C1 segment of cervical spinal cord (tissue), 14 donors: ENCODE data around the gene MGAT5.

Experiments used
- DNase-seq, 14 donors: peaks; one replicate each; lab custom pipeline; 2025; lab: John Stamatoyannopoulos, UW

The MGAT5 gene

GRCh38 chr2:134231301-134231964 lies 22.4 kb upstream of the MGAT5 start:
- no peak for DNase-seq

DNA sequence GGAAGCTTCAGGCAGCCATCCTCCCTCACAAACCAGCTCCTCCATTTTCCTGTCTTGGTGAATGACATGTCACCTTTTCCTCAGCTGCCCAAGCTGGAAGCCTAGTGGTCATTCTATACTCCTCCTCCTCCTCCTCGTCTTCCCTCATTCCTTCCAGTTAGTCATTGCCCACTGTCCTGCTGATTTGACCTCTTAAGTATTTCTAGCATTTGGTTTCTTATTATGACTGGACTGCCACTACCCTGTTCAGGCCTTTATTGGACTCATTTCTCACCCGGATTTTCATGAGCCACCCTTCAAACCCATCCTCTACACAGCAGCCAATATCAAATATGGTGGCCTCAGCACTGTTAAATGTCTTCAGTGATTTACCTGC lies 21.9 kb upstream of the MGAT5 start:
- DNase-seq, result no peak

DNA sequence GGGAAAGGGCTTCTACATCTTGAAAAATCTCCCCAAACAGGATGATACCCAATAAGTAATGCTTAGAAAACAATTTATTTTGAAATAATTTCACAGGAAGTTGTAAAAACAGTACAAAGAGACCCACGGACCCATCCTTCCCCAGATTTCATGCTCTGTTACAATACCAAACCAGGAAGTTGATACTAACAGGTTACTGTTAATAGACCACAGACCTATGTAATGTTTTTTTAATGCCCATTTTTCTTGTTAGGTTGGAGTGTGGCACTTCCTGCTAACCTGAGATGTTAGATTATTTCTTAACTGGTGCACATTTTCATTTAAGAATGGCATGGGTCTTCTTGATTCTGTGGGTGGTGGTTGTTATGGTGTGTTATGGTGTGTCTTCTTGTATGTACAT lies 21.4 kb upstream of the MGAT5 start:
- DNase-seq, result no peak

DNA sequence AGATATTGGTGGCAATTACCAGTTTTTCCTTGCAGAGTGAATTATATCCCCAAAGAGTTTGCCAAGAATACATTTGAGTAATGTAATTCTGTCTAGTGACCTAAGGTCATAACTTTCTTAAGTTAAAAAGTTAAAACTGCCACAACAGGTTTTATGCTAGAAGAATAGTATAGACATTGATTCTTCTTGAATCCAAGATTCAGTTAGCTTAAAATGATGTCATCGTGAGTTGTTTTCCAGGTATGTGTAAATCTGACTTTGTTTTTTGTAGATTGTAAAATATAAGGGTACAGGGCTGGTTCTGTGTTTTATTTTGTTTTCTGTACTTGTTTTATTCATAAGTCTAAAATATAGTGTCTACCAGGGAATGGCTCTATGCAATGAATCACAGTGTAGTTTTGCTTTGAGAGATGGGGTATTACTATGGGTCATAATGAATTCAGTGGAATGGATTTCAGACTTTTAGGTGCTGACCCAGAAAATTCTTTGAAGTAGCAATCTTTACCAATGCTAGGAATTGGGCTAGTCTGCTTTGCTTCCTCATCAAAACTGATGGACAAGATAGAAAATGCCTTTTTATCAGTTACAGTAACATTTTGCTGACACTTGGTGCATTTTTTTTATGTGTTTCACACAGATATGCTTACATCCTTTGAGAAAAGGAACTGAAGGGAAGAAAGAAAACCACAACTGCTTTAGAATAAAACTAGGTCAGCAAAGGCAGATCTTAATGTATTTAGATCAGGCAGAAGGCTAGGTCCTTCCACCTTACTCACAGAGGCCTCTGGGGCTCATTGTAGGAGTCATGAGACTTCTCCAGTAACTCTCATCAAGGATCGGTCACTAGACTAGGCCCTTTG lies 20.8 kb upstream of the MGAT5 start:
- DNase-seq, result no peak

DNA sequence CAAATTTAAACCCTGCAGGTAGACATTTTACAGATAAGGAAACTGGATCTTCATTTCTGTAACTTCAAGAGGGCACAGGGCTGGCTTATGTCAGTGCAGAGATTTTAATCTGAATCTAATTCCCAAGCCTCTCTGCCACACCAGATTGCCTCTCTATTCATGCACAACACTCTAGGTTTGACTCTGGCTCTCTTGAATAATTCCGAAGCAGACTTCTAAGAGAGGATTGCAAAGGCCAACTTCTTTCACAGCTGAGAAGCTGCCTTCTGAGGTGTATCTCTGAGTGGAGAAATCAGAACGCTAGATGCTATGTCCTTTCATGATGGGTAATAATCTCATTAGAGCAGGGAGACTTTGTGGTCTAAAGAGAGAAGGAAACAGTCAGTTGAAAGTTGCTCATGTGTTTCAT lies 20.1 kb upstream of the MGAT5 start:
- DNase-seq, result no peak

DNA sequence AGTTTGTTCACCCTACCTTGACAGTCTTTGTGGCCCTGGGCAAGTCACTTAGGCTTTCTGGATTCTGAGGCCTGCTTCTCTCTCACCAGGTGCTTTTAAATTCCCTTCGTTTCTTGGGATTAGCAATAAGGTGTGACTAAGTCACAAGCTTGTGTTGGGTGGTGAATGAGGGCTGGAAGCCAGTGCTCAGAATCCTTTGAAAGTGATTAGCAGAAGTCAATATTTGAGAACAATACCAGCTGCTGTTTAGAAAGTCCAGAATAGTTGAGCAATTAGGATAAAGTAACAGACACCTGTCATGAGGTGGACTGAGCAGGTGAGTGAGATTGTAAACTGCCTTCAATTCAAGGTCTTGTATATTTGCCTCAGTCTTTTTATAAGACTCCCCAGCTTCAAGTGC lies 19.3 kb upstream of the MGAT5 start:
- no peak for DNase-seq

- no peak for DNase-seq
These were observed 18.2 kb upstream of the MGAT5 start for GRCh38 chr2:134235510-134236144.

DNA sequence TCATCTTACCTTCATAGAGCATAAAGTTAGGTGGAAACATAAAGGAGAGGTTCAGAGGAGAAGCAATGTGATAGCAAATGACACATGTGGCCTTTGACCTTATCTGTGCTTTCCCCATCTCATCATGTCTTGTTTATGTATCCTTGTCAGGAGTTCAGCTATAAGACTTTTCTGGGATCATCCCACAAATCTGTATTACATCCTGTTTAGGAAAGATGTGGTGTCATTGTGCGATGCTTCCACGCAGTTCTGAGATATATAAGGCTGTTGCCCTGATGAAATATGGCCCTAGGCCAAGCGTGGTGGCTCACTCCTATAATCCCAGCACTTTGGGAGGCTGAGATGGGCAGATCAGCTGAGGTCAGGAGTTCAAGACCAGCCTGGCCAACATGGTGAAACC lies 15.5 kb upstream of the MGAT5 start:
- no peak for DNase-seq

GRCh38 chr2:134240061-134240460 lies 13.8 kb upstream of the MGAT5 start:
- no peak for DNase-seq

- DNase-seq, result no peak
These were observed 12.0 kb upstream of the MGAT5 start for GRCh38 chr2:134241911-134242310.

- DNase-seq, result no peak
These were observed 10.6 kb upstream of the MGAT5 start for GRCh38 chr2:134243244-134243643.

DNA sequence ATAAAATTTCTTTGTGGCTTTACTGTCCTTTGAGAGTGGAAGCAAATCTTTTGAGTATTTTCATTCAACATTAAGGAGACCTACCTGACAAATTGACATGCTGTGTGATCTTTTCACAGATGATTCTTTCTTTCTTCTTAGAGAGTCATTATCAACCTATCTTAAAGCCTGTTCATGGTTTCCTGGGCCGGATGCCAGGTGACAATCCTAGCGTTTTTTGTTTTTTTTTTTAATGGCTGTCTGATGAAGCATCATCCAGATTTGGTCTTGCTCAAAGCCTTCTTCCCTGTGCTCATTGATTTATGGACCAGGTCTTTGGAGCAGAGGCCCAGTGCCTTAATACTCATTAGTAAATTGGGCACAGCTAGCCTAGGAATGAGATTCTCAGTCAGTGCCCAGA lies 9.8 kb upstream of the MGAT5 start:
- DNase-seq, result no peak

DNA sequence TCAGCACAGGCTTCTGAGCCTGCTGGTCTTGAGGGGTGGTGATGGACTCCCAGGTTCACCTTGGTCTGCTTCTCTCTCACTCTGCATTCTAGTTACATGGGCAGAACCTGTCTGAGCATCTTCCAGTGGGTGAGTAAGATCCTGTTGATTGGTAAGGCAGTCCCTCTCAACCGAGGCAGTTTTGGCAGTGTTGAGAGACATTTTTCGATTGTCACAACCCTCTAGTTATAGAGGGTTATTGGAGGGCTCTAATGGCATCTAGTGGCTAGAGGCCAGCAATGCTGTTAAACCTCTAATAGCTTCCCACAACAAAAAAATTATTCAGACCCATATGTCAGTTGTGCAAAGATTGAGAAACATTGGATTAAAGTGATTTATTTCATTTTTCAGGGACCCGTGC lies 9.3 kb upstream of the MGAT5 start:
- DNase-seq, result no peak

DNA sequence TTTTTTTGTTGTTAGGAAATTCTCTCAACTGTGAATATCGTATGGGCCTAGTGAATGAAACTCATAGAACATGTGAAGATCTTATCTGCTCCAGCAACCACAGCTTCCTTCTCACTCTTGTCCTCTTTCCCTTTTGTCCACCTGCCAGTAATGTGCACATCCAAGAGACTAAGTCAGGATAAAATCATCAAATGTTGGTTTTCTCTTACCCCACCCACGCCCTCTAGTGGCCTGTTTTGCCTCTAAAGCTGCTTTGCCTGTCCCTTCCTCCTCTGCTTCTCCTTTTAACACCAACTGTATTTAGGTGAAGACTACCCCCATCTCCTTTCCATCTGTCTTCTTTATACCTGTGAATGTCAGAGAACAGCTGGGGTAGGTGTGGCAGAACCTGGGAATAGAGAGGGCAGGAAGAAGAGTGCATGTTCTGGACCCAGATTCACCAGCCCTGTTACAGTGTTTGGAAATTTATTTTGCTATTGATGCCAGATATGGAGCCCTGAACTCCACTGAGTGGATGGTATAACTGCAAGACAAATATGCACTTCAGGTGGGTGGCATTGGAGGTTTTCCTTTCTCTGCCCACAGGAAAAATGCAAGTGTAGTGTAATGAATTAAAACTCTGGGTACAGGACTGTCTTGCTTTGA lies 8.4 kb upstream of the MGAT5 start:
- DNase-seq, result peak in 12 of 14 donors; percentile 2 to 61 (median 48)

- DNase-seq, result no peak
These were observed 7.6 kb upstream of the MGAT5 start for GRCh38 chr2:134246154-134246874.

DNA sequence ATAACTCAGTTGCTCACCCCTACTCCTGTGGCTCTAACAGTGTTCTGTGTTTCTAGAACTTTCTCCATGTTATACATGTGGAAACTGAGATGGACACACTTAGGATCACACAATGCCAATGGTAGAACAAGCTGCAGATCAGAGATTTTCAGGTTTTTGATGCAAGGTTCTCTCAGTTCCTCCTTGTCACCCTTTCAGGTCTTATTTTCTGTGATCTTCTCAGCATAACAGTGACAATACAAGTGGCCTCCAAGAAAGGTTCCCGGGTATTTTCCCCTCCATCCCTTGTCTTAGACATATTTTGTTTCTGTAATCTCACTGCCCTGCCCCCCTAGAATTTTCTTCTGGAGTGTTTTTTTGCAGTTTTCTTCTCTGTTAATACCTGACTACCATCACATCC lies 6.2 kb upstream of the MGAT5 start:
- no peak for DNase-seq

DNA sequence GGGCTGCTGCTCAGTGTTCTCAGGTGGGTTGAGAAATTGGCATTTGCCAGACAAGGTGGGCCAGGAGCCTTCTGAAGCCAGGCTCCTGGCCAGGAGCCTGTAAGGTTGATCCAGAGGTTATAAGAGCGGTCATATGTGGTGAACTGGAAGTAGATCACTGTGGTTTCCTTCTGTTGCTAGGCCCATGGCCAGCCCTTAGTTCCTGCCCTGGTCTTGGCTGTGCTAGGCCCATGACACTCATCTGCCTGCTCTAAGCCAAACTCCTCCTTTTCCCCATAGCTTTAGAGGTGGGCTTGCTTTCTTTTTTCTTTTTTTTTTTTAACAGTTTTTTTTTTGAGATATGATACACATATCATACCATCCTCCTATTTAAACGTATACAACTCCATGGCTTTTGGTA lies 5.0 kb upstream of the MGAT5 start:
- no peak for DNase-seq

- no peak for DNase-seq
These were observed 4.1 kb upstream of the MGAT5 start for GRCh38 chr2:134249755-134250154.

- DNase-seq, result no peak
These were observed 2.9 kb upstream of the MGAT5 start for GRCh38 chr2:134250840-134251461.

DNA sequence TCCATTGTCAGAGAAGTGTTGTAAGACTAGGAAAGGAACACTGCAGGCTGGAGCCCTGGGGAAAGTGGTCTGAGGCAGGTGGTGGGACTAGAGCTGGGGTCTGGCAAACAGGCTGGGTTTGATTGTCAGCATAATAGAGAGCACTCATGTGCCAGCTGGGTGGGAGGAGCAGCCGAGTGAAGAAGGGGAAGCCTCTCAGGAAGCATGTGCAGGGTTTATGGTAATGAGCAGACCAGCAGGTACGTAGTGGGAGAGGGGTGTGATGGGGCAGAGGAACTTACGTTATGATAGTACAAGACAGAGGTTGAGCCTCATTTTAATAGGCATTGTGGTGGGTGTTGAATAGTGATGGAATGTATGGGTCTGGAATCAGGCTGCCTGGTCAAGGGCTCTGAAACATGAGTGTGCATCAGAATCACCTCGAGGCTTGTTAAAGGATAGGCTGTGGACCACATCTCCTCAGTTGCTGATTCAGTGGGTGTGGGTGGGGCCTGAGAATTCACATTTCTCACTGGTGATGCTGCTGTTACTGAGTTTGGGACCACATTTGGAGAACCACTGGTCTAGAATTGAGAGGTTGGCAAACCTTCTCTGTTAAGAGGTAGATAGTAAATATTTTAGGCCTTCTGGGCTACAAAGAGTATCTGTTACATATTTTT lies 1.7 kb upstream of the MGAT5 start:
- DNase-seq, result no peak
